Osteoblast (primary cell): ENCODE data around the gene NSUN5. TPM values are rescaled to one million over a fixed set of nuclear protein-coding genes. Genes with fewer than 3 reads are reported as not detected.
A peak's percentile ranks its signal among the peaks of the same experiment; 100 is the strongest.
"Not testable (repeated sequence)": the region's sequence is repeated elsewhere in the genome, so short reads cannot be mapped to it uniquely, and the experiment has no call there.

ENCODE experiments used
- DNase-seq: peaks from one replicate; pipeline ENCODE4 v3.0.0; 2011; ENCODE audit warnings: low spot score, mixed read lengths; ENCODE audit not compliant: insufficient read length; ENCODE audit errors: missing footprints
- H2AFZ ChIP-seq: 2 replicates; pipeline ENCODE4 v1.6.0; 2011; ENCODE audit warnings: mild to moderate bottlenecking, low read length
- H3K27ac ChIP-seq: 2 replicates; pipeline ENCODE4 v1.5.1; 2011; ENCODE audit warnings: mild to moderate bottlenecking, low read depth, low read length, moderate library complexity
- H3K27me3 ChIP-seq: 2 replicates; pipeline ENCODE4 v1.6.0; 2012; ENCODE audit warnings: mild to moderate bottlenecking, control low read depth, inconsistent platforms, low read length, moderate library complexity; ENCODE audit not compliant: insufficient read depth
- H3K36me3 ChIP-seq: 2 replicates; pipeline ENCODE4 v1.5.1; 2011; ENCODE audit warnings: mild to moderate bottlenecking, low read length, control low read depth, moderate library complexity; ENCODE audit not compliant: insufficient read depth
- H3K4me1 ChIP-seq: 2 replicates; pipeline ENCODE4 v1.5.1; 2011; ENCODE audit warnings: mild to moderate bottlenecking, low read length, control low read depth, moderate library complexity; ENCODE audit not compliant: insufficient read depth
- H3K4me2 ChIP-seq: 2 replicates; pipeline ENCODE4 v1.6.0; 2011; ENCODE audit warnings: mild to moderate bottlenecking, low read length; ENCODE audit not compliant: insufficient read depth
- H3K4me3 ChIP-seq: fragments of 200-600 bp; sonication (generic); 3 replicates; pipeline ENCODE4 v1.5.1; 2012; ENCODE audit warnings: mild to moderate bottlenecking, low read length, inconsistent platforms; ENCODE audit not compliant: insufficient read depth
- H3K79me2 ChIP-seq: 2 replicates; pipeline ENCODE4 v1.6.0; 2012; ENCODE audit warnings: mild to moderate bottlenecking, low read length, control low read depth, inconsistent platforms; ENCODE audit not compliant: insufficient read depth
- H3K9me3 ChIP-seq: 2 replicates; pipeline ENCODE4 v1.5.1; 2011; ENCODE audit warnings: low read depth, low read length, control low read depth
- H4K20me1 ChIP-seq: 2 replicates; pipeline ENCODE4 v1.6.0; 2012; ENCODE audit warnings: mild to moderate bottlenecking, low read length, control low read depth; ENCODE audit not compliant: insufficient read depth
- total RNA-seq: library from RNA; depleted of rRNA; stranded (reverse); fragments of >200 nt; gene quantifications from 2 replicates; pipeline ENCODE4 v1.2.3, GENCODE V29; 2012
- TF ChIP-seq, protein P1 (sequence below): IDR thresholded peaks from 2 replicates; pipeline ENCODE4 v1.5.1; 2011; ENCODE audit warnings: mild to moderate bottlenecking, low read depth, low read length, moderate library complexity; ENCODE audit errors: extremely low read depth

The NSUN5 gene
- total RNA-seq, 1 donor, result 17.0 TPM

- not testable (repeated sequence) for H3K4me3 ChIP-seq, DNase-seq, H3K79me2 ChIP-seq, H2AFZ ChIP-seq, H3K4me1 ChIP-seq, H3K36me3 ChIP-seq, H3K27me3 ChIP-seq, H3K27ac ChIP-seq, H3K9me3 ChIP-seq, H4K20me1 ChIP-seq, H3K4me2 ChIP-seq
Observed at GRCh38 chr7:73325424-73325823, 16.8 kb upstream of the NSUN5 start.

DNA sequence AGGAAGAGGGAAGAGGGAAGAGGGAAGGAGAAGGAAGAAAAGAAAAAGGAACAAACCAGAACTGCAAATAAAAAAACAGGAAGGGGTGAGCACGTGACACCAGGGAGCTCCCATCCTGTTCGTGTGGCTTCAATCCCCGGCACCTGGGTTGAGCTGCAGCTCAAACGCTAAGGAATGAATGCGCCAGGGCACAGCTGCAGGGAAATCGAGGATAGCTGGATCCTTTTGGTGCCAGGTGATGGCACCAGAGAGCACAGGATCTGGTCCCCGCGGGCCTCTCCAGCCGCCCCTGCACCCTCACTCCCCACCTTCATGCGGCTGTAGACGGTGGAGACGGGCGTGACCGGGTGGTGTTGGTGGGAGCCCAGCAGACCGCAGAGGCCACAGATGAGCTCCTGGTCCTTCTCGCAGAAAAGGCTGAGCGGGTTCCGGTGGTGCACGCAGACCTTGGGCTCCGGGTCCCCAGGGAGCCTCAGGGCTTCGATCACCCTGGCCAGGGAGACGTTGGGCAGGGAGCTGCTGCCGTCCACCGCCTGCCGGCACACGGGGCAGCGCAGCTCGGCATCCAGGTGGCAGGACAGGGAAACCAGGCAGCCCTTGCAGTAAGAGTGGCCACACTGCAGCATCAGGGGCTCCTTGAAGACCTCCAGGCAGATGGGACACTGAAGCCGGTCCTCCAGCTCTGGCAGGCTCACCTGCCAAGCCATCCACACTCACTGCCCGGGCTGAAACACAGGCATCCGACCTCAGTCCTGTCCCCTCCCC lies 15.6 kb upstream of the NSUN5 start:
- H3K27me3 ChIP-seq, H3K27ac ChIP-seq, H3K79me2 ChIP-seq, H3K4me1 ChIP-seq, H3K36me3 ChIP-seq, H4K20me1 ChIP-seq, H3K9me3 ChIP-seq: not testable (repeated sequence)
- Histone ChIP-seq H3K4me2 (peak overlapping the region; percentile 72), H2AFZ (peak overlapping the region; percentile 65), H3K4me3 (peak overlapping the region; percentile 49)
- DNase-seq, result peak; percentile 98
- TF ChIP-seq, protein P1, sequence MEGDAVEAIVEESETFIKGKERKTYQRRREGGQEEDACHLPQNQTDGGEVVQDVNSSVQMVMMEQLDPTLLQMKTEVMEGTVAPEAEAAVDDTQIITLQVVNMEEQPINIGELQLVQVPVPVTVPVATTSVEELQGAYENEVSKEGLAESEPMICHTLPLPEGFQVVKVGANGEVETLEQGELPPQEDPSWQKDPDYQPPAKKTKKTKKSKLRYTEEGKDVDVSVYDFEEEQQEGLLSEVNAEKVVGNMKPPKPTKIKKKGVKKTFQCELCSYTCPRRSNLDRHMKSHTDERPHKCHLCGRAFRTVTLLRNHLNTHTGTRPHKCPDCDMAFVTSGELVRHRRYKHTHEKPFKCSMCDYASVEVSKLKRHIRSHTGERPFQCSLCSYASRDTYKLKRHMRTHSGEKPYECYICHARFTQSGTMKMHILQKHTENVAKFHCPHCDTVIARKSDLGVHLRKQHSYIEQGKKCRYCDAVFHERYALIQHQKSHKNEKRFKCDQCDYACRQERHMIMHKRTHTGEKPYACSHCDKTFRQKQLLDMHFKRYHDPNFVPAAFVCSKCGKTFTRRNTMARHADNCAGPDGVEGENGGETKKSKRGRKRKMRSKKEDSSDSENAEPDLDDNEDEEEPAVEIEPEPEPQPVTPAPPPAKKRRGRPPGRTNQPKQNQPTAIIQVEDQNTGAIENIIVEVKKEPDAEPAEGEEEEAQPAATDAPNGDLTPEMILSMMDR, result peak; percentile 45

GRCh38 chr7:73323434-73324080 lies 14.9 kb upstream of the NSUN5 start:
- not testable (repeated sequence) for H3K79me2 ChIP-seq, H4K20me1 ChIP-seq, H3K4me1 ChIP-seq, DNase-seq, H3K9me3 ChIP-seq, H3K27me3 ChIP-seq, H3K36me3 ChIP-seq, H3K27ac ChIP-seq
- Histone ChIP-seq H3K4me2 (peak overlapping the region; percentile 72), H2AFZ (peak overlapping the region; percentile 65), H3K4me3 (peak overlapping the region; percentile 49)

DNA sequence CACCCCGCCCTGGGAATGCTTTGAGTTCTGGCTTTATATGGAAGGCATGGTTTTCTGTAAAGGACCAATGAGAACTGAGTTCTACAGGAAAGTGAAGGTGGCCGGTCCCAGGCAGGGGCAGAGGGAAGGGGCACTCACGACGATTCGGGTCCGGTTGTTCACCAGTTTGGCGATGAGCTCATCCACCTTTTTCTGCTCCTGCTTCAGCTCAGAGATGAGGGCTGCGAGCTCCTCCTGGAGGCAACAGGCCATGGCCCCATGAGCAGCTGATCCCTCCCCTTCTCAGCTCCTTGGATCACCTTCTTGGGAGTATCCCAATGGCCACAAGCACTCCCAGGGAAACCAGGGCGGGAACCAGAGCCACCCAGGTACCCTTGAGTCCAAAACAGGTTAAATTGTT lies 11.4 kb upstream of the NSUN5 start:
- H3K4me2 ChIP-seq, H3K27me3 ChIP-seq, H3K79me2 ChIP-seq, H2AFZ ChIP-seq, H4K20me1 ChIP-seq, H3K36me3 ChIP-seq, H3K27ac ChIP-seq, H3K4me1 ChIP-seq, H3K4me3 ChIP-seq, DNase-seq, H3K9me3 ChIP-seq: not testable (repeated sequence)

GRCh38 chr7:73319541-73319940 lies 10.9 kb upstream of the NSUN5 start:
- not testable (repeated sequence) for H3K27ac ChIP-seq, H3K4me2 ChIP-seq, H3K4me1 ChIP-seq, H3K4me3 ChIP-seq, H3K27me3 ChIP-seq, H3K36me3 ChIP-seq, H3K79me2 ChIP-seq, H2AFZ ChIP-seq, H3K9me3 ChIP-seq, H4K20me1 ChIP-seq
- DNase-seq, result peak; percentile 78

GRCh38 chr7:73318656-73319204 lies 10.1 kb upstream of the NSUN5 start:
- H3K4me1 ChIP-seq, H3K79me2 ChIP-seq, H3K4me3 ChIP-seq, DNase-seq, H3K4me2 ChIP-seq, H3K27ac ChIP-seq, H3K36me3 ChIP-seq, H4K20me1 ChIP-seq, H2AFZ ChIP-seq, H3K9me3 ChIP-seq, H3K27me3 ChIP-seq: not testable (repeated sequence)
